ENCODE results near the gene REEP5.
"Not testable (repeated sequence)": the region's sequence is repeated elsewhere in the genome, so short reads cannot be mapped to it uniquely, and the experiment has no call there.

REEP5 gene

GRCh38 chr5:112931473-112931872 is 9.4 kb upstream of the REEP5 start:
- DNase-seq = no peak

GRCh38 chr5:112930082-112930344 is 8.0 kb upstream of the REEP5 start:
- DNase-seq = no peak

GRCh38 chr5:112929336-112930081 is 7.5 kb upstream of the REEP5 start:
- no peak for DNase-seq

GRCh38 chr5:112923988-112924387 is 2.0 kb upstream of the REEP5 start:
- no peak for DNase-seq

- DNase-seq = no peak
Measured at GRCh38 chr5:112923148-112923917, 1.3 kb upstream of the REEP5 start.

- peak; percentile 37 for DNase-seq
Measured at GRCh38 chr5:112921026-112921832, 798 bp downstream of the REEP5 start.

GRCh38 chr5:112919972-112920371 is 2.1 kb downstream of the REEP5 start:
- DNase-seq = no peak

- no peak for DNase-seq
Measured at GRCh38 chr5:112918679-112919078, 3.3 kb downstream of the REEP5 start.

GRCh38 chr5:112918136-112918535 is 3.9 kb downstream of the REEP5 start:
- DNase-seq = no peak

GRCh38 chr5:112917453-112917995 is 4.5 kb downstream of the REEP5 start:
- DNase-seq = no peak

GRCh38 chr5:112915831-112916230 is 6.2 kb downstream of the REEP5 start:
- no peak for DNase-seq

GRCh38 chr5:112914584-112914983 is 7.4 kb downstream of the REEP5 start:
- no peak for DNase-seq

GRCh38 chr5:112910529-112910928 is 11.5 kb downstream of the REEP5 start:
- DNase-seq = no peak

GRCh38 chr5:112908854-112909253 is 13.2 kb downstream of the REEP5 start:
- DNase-seq = no peak

GRCh38 chr5:112907166-112907631 is 14.8 kb downstream of the REEP5 start:
- DNase-seq = no peak

- no peak for DNase-seq
Measured at GRCh38 chr5:112906637-112907036, 15.4 kb downstream of the REEP5 start.

- DNase-seq = not testable (repeated sequence)
Measured at GRCh38 chr5:112904996-112905395, 17.0 kb downstream of the REEP5 start.

GRCh38 chr5:112902561-112902960 is 19.5 kb downstream of the REEP5 start:
- DNase-seq = no peak

GRCh38 chr5:112895682-112896081 is 26.3 kb downstream of the REEP5 start:
- DNase-seq = no peak

- DNase-seq = no peak
Measured at GRCh38 chr5:112892776-112893175, 29.3 kb downstream of the REEP5 start.

GRCh38 chr5:112892066-112892465 is 30.0 kb downstream of the REEP5 start:
- not testable (repeated sequence) for DNase-seq

GRCh38 chr5:112886975-112887374 is 35.1 kb downstream of the REEP5 start:
- DNase-seq = no peak

- DNase-seq = no peak
Measured at GRCh38 chr5:112885001-112885400, 37.0 kb downstream of the REEP5 start.

All from effector CD8-positive, alpha-beta T cell (primary cell).